ENCODE results near the gene DNAJB9.

The DNAJB9 gene

DNA sequence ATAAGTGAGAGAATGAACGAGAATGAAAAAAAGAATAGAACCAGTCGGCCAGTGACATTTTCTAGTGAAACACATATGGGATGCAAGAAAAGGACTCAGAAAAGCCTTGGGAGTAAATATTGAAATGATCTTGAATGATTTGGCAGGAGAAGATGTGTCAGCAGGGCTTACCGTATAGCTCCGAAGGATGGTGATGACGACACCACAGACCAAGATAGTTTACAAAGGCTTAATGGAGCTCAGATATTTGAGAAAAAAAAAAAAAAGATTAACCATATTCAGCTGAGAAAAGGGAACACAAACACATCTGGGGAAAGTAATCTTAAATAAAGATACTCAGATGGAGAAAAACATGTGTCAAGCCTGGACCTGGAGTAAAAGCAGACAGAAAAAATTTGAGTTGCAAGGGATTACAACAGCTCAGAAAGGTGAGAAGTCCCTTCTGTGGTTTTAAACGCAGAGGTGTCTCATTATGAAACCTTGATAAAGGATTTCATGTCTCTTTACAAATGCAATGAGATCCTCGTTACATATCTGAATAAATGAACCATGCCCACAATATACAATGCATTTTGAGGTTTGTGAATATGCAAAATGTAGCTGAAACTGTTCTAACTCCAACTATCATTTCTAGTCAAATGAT lies 36.0 kb downstream of the DNAJB9 start:
- DNase-seq (ENCODE audit: low read depth) = no peak

GRCh38 chr7:108609643-108610042 lies 40.0 kb downstream of the DNAJB9 start:
- no peak for DNase-seq (ENCODE audit: low read depth)

GRCh38 chr7:108611268-108611667 lies 41.6 kb downstream of the DNAJB9 start:
- DNase-seq (ENCODE audit: low read depth) = no peak

- no peak for DNase-seq (ENCODE audit: low read depth)
These were observed 43.7 kb downstream of the DNAJB9 start for GRCh38 chr7:108613147-108613948.

DNA sequence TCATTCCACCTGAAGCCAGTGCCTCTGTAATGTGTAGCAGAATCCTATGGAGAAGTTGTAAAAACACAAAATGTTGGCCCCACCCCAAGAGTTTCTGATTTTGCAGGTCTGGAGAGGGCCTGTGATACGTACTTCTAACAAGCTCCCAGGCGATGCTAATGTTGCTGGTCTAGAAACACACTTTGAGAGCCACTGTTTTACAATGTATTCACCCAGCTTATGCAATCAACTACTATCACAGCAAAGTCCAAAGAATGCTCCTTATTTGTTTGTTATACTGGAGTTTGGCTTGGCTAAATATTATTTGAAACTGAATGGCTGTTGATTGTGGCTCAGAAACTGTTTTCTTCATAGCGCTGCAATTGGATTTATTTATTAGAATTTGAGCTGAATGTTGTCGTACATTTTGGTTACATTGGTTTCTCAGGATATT lies 44.3 kb downstream of the DNAJB9 start:
- DNase-seq (ENCODE audit: low read depth) = no peak

DNA sequence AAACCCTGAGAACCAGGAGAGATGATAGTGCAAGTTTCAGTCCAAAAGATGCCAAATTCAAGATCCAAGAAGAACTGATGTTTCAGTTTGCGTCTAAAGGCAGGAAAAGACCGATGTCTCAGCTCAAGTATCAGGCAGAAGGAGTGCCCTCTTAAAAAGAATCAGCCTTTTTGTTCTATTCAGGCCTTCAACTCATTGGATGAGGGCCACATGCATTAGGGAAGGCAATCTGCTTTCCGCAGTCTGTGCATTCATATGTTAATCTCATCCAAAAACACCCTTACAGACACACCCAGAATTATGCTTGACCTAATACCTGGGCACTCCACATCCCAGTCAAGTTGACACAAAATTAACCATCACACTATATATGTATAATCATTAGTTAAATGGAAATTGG lies 45.2 kb downstream of the DNAJB9 start:
- no peak for DNase-seq (ENCODE audit: low read depth)

DNA sequence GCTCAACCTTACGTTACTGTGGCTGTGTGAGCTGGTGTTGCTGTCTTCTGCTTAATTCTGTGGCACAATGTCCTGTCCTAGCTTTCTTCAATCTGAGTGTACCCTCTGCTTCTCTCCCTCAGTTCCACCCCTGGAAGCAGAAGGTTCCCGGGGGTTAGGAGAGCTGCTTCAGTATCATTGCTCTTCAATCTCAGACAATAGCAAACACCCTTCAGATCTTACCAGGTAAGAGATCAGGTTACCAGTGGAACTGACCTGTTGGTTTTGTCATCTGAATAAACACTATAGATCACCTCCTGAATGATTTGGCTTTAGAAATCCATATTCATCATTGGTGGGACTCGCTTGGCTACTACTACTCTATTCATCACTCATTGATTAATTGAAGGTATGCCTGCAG lies 48.4 kb downstream of the DNAJB9 start:
- DNase-seq (ENCODE audit: low read depth) = no peak

- no peak for DNase-seq (ENCODE audit: low read depth)
These were observed 53.5 kb downstream of the DNAJB9 start for GRCh38 chr7:108623220-108623619.
